Skin epidermis (tissue), 12 donors: ENCODE data around the gene DSC2.

Experiments
- H3K27ac ChIP-seq, 21 experiments: fragments of 200-600 bp; sonication (generic) in 11 of 21; one replicate each; pipeline ENCODE4 v1.5.0; 2020; ENCODE audit warnings: mild to moderate bottlenecking in 3 of 21, inconsistent platforms in 2 of 21, moderate library complexity in 2 of 21
- H3K4me3 ChIP-seq, 7 experiments: fragments of 200-600 bp; sonication (generic) in 2 of 7; one replicate each; pipeline ENCODE4 v1.5.0; 2020; ENCODE audit warnings: inconsistent platforms in 2 of 7, mild to moderate bottlenecking in 2 of 7, moderate library complexity in 1 of 7

Gene DSC2

GRCh38 chr18:31099450-31100230 is 2.6 kb downstream of the DSC2 start:
- peak overlapping the region; percentile 41 to 72 (median 59) for H3K4me3 ChIP-seq

GRCh38 chr18:31098878-31099277 is 3.3 kb downstream of the DSC2 start:
- peak overlapping the region in 8 of 21 experiments; percentile 14 to 98 (median 44) for H3K27ac ChIP-seq

More at GRCh38 chr18:31099450-31100230, 2.6 kb downstream of the DSC2 start:
- peak overlapping the region in 17 of 21 experiments; percentile 1 to 98 (median 94) for H3K27ac ChIP-seq

GRCh38 chr18:31097666-31098065 is 4.6 kb downstream of the DSC2 start:
- Histone ChIP-seq H3K4me3 (no peak overlapping the region), H3K27ac (no peak overlapping the region)

More at GRCh38 chr18:31098878-31099277, 3.3 kb downstream of the DSC2 start:
- no peak overlapping the region for H3K4me3 ChIP-seq

GRCh38 chr18:31093880-31094279 is 8.3 kb downstream of the DSC2 start:
- Histone ChIP-seq H3K27ac (no peak overlapping the region), H3K4me3 (no peak overlapping the region)

- Histone ChIP-seq H3K27ac (no peak overlapping the region), H3K4me3 (no peak overlapping the region)
Measured at GRCh38 chr18:31093294-31093693, 8.9 kb downstream of the DSC2 start.

GRCh38 chr18:31091350-31091749 is 10.9 kb downstream of the DSC2 start:
- Histone ChIP-seq H3K4me3 (no peak overlapping the region), H3K27ac (no peak overlapping the region)

GRCh38 chr18:31088532-31088931 is 13.7 kb downstream of the DSC2 start:
- no peak overlapping the region for H3K27ac ChIP-seq
- no peak overlapping the region for H3K4me3 ChIP-seq

- Histone ChIP-seq H3K4me3 (no peak overlapping the region), H3K27ac (no peak overlapping the region)
Measured at GRCh38 chr18:31079973-31080372, 22.2 kb downstream of the DSC2 start.

- H3K27ac ChIP-seq = no peak overlapping the region
- no peak overlapping the region for H3K4me3 ChIP-seq
Measured at GRCh38 chr18:31077878-31078277, 24.3 kb downstream of the DSC2 start.

GRCh38 chr18:31072175-31072574 is 30.0 kb downstream of the DSC2 start:
- Histone ChIP-seq H3K27ac (no peak overlapping the region), H3K4me3 (no peak overlapping the region)

GRCh38 chr18:31070206-31070605 is 32.0 kb downstream of the DSC2 start:
- Histone ChIP-seq H3K4me3 (no peak overlapping the region), H3K27ac (no peak overlapping the region)

- H3K27ac ChIP-seq = no peak overlapping the region
- no peak overlapping the region for H3K4me3 ChIP-seq
Measured at GRCh38 chr18:31066266-31066665, 36.0 kb downstream of the DSC2 start.

GRCh38 chr18:31065036-31065773 is 37.0 kb downstream of the DSC2 start:
- Histone ChIP-seq H3K27ac (peak overlapping the region in 10 of 21 experiments; percentile 2 to 73 (median 51)), H3K4me3 (no peak overlapping the region)

GRCh38 chr18:31064130-31064529 is 38.1 kb downstream of the DSC2 start:
- H3K4me3 ChIP-seq = no peak overlapping the region
- peak overlapping the region in 11 of 21 experiments; percentile 29 to 73 (median 48) for H3K27ac ChIP-seq

- no peak overlapping the region for H3K4me3 ChIP-seq
- H3K27ac ChIP-seq = no peak overlapping the region
Measured at GRCh38 chr18:31061945-31062344, 40.3 kb downstream of the DSC2 start.

GRCh38 chr18:31058897-31059296 is 43.3 kb downstream of the DSC2 start:
- Histone ChIP-seq H3K27ac (no peak overlapping the region), H3K4me3 (no peak overlapping the region)

- Histone ChIP-seq H3K27ac (no peak overlapping the region), H3K4me3 (no peak overlapping the region)
Measured at GRCh38 chr18:31057917-31058316, 44.3 kb downstream of the DSC2 start.

GRCh38 chr18:31057051-31057450 is 45.2 kb downstream of the DSC2 start:
- no peak overlapping the region for H3K4me3 ChIP-seq
- no peak overlapping the region for H3K27ac ChIP-seq

GRCh38 chr18:31056296-31056695 is 45.9 kb downstream of the DSC2 start:
- Histone ChIP-seq H3K4me3 (no peak overlapping the region), H3K27ac (no peak overlapping the region)

GRCh38 chr18:31050635-31051034 is 51.6 kb downstream of the DSC2 start:
- no peak overlapping the region for H3K27ac ChIP-seq
- H3K4me3 ChIP-seq = no peak overlapping the region

- no peak overlapping the region for H3K27ac ChIP-seq
- H3K4me3 ChIP-seq = no peak overlapping the region
Measured at GRCh38 chr18:31049189-31049588, 53.0 kb downstream of the DSC2 start.
